Measurements from ENCODE around the gene PLEKHM1.
A peak's percentile ranks its signal among the peaks of the same experiment; 100 is the strongest.

The PLEKHM1 gene

DNA sequence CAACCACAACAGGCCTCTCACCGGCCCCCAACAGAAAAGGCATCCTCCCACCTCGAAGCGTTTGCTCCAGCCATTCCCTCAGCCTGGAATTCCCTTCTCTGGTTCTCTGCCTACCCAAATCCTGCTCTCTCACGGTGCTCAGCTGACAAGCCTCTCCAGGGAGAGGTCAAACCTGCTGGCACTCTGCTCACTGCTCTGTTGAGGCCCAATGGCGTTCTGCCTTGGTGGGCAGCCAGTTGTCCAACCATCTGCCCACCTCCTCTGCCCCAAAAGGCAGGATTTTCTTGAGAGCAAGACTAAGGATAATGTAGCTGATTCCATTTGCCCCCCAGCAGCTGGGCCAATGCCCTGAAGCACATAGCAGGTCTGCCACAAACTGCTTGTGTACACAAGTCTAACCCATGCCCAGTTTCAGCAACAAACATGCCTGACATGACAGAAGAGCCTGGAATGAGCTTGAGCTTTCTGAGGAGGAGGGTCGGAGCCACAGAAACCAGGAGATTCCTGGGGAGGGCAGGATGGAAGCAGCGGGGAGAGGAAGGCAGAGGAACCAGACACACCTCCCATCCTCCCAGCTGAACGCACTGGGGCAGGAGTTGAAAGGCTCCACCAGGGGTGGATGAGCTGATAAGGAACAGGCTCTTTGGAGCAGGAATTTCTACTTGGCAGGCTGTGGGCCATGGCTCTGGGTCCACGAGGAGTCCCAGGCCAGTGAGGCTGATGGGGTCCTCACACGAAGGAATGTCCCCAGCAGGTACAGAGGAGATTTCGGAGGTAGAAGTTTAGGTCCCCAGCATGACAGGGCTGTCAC is 81.7 kb downstream of the PLEKHM1 start:
- in situ Hi-C loops (cut with HindIII; ENCODE audit: low sequenced_read_pairs), result no loop called here
- TF ChIP-seq, protein P1, sequence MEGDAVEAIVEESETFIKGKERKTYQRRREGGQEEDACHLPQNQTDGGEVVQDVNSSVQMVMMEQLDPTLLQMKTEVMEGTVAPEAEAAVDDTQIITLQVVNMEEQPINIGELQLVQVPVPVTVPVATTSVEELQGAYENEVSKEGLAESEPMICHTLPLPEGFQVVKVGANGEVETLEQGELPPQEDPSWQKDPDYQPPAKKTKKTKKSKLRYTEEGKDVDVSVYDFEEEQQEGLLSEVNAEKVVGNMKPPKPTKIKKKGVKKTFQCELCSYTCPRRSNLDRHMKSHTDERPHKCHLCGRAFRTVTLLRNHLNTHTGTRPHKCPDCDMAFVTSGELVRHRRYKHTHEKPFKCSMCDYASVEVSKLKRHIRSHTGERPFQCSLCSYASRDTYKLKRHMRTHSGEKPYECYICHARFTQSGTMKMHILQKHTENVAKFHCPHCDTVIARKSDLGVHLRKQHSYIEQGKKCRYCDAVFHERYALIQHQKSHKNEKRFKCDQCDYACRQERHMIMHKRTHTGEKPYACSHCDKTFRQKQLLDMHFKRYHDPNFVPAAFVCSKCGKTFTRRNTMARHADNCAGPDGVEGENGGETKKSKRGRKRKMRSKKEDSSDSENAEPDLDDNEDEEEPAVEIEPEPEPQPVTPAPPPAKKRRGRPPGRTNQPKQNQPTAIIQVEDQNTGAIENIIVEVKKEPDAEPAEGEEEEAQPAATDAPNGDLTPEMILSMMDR (IDR thresholded peaks at IDR 0.05; ENCODE audit: low read depth, low read length), result no peak
- DNase-seq (ENCODE audit: low read depth, low spot score), result no peak
- no peak overlapping the region for H3K4me3 ChIP-seq (ENCODE audit: low read depth, low read length)

DNA sequence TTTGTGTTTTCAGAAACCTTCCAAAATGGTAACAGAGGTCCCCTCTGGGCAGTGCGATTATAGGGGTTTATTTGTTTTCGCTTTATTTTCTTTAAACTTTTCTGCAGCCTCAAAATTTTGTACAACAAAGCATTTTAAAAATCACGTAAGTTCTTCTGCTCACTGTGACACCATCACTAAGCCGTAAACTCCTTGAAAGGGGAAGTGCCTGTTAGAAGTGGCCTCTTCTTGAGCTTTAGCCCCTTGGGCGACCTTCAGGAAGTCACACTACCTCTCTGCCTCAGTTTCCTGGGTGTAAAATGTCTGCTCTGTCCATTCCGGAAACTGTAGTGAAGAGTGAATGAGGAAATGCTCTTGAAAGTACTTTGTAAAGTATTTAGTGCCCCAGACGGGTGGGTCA is 84.4 kb downstream of the PLEKHM1 start:
- TF ChIP-seq, protein P1 (IDR thresholded peaks at IDR 0.05; ENCODE audit: low read depth, low read length), result no peak
- H3K4me3 ChIP-seq (ENCODE audit: low read depth, low read length), result no peak overlapping the region
- in situ Hi-C loops (cut with HindIII; ENCODE audit: low sequenced_read_pairs), result no loop called here
- no peak for DNase-seq (ENCODE audit: low read depth, low spot score)

DNA sequence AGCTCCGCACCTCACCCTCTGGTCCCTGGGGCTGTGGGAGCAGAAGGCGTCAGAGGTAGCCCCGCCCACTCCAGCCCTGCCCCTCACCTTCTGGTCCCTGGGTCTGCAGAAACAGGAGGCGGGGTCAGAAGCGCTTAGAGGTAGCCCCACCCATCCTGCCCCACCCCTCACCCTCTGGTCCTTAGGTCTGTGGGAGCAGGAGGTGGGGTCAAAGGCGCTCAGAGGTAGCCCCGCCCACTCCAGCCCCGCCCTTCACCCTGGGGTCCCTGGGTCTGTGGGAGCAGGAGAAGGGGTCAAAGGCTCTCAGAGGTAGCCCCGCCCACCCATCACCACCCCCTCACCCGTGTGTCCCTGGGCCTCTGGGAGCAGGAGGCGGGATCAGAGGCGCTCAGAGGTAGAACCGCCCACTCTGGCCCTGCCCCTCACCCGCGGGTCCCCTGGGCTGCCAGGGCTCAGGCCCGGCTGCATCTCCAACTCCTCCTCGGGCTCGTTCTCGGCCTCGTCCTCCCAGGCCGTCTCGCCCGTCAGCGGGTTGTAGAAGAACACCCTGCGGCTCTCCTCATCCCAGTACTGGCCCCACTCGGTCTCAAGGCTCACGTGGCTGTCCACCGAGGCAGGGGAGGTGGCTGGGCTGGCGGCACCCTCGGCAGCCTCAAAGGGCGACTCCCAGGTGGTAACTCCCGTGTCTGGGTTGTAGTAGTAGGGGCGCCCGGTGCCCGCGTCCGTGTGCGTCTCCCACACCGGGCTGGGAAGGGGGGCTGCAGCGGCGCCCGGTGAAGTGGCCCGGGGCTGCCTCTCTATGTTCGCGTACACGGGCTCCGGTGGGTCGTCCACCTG is 85.1 kb downstream of the PLEKHM1 start:
- DNase-seq (ENCODE audit: low read depth, low spot score), result no peak
- TF ChIP-seq, protein P1 (IDR thresholded peaks at IDR 0.05; ENCODE audit: low read depth, low read length), result no peak
- peak overlapping the region; percentile 23 for H3K4me3 ChIP-seq (ENCODE audit: low read depth, low read length)
- in situ Hi-C loops (cut with HindIII; ENCODE audit: low sequenced_read_pairs), result no loop called here

DNA sequence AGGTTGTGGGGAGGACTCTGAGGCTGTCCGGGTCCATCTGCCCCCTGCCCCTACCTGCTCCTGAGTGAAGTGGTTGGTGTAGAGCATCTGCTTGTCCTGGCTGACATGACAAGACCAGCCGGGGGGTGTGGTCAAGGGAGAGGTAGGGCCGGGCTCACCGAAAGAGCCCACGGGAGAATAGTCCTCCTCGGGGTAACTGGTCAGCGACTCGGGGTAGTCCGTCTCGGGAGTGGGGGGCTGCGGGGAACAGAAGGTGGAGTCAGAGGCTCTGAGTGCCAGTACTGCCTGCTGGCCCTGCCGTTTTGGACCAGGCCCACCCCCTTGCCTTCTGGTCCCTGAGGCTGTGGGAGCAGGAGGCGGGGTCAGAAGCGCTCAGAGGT is 85.7 kb downstream of the PLEKHM1 start:
- DNase-seq (ENCODE audit: low read depth, low spot score), result no peak
- H3K4me3 ChIP-seq (ENCODE audit: low read depth, low read length), result no peak overlapping the region
- TF ChIP-seq, protein P1 (IDR thresholded peaks at IDR 0.05; ENCODE audit: low read depth, low read length), result no peak
- in situ Hi-C loops (cut with HindIII; ENCODE audit: low sequenced_read_pairs), result no loop called here

DNA sequence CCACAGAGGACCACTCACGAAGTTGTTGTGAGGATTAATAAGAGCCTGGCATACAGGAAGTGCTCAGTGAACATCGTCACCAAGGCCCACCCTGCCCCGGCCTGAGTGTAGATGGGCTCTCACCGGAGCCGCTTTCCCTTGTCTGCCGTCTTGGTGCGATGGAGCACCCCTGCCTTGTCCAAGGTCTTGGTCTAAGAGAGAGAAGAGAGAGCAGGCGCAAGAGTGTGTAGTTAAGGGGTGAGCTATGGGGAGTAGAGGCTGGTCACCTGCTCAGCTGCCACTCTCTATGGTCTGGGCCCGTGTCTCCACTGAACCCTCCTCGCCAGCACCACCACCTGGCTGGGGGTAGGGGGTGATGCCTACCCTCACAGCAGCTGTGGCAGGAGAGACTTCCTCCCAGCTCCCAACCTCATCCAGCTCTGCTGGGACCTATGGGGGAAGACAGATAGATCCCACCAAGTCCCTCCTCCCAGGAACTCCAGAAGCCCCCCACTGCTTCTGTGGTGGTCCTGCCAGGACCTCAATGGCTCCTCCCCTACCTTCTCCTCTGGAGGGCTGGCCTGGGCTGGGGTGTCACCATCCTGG is 86.5 kb downstream of the PLEKHM1 start:
- H3K4me3 ChIP-seq (ENCODE audit: low read depth, low read length), result no peak overlapping the region
- in situ Hi-C loops (cut with HindIII; ENCODE audit: low sequenced_read_pairs), result no loop called here

DNA sequence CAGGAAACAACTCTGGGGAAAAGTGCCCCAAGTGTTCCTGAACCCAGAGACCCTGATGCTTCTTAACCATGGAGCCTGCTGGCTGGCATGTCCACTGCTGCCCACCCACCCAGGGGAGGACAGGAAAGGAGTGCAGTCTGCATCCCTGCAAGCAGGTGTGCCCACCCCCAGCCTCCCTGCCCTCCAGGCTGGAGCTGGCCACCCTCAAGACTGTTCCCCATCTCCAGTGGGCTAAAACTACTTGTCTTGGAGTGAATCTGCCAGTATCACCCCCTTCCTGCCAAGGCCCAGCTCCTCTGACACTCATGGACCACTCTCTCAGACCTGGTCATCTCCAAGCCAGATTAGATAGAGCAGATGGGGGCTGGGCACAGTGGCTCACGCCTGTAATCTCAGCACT is 87.6 kb downstream of the PLEKHM1 start:
- H3K4me3 ChIP-seq (ENCODE audit: low read depth, low read length), result no peak overlapping the region
- TF ChIP-seq, protein P1 (IDR thresholded peaks at IDR 0.05; ENCODE audit: low read depth, low read length), result no peak
- DNase-seq (ENCODE audit: low read depth, low spot score), result no peak
- in situ Hi-C loops (cut with HindIII; ENCODE audit: low sequenced_read_pairs), result no loop called here

More for the DNA sequence above, 86.5 kb downstream of the PLEKHM1 start:
- no peak for DNase-seq (ENCODE audit: low read depth, low spot score)
- TF ChIP-seq, protein P1 (IDR thresholded peaks at IDR 0.05; ENCODE audit: low read depth, low read length), result no peak

Data from astrocyte of the spinal cord (primary cell).